Activated CD8-positive, alpha-beta T cell treated with anti-CD3 and anti-CD28 coated beads for 36 hours (primary cell): Measurements from ENCODE around the gene BICRAL. TPM values are rescaled to one million over a fixed set of nuclear protein-coding genes. Genes with fewer than 3 reads are reported as not detected.
A peak's percentile ranks its signal among the peaks of the same experiment; 100 is the strongest.
"Not testable (repeated sequence)": the region's sequence is repeated elsewhere in the genome, so short reads cannot be mapped to it uniquely, and the experiment has no call there.

Experiments used
- ATAC-seq: fragments of 200-7000 bp; cut with Tn5 transposase; one replicate; pipeline ENCODE4 v1.10.0; 2021; ENCODE audit warnings: mild to moderate bottlenecking, moderate library complexity
- CTCF ChIA-PET: fragments of 350-600 bp; sonication (Branson Sonifier 250); formaldehyde crosslinking; loops from one replicate; lab custom pipeline; 2021; ENCODE audit warnings: antibody characterized with exemption; lab: Charles Lee
- POLR2A ChIA-PET: fragments of 350-600 bp; sonication (Branson Sonifier 250); formaldehyde crosslinking; loops from one replicate; lab custom pipeline; 2021; ENCODE audit warnings: antibody characterized with exemption; lab: Charles Lee
- DNase-seq: peaks from one replicate; pipeline ENCODE4 v3.0.0-alpha.2; 2020
- H3K27ac Mint-ChIP-seq: one replicate; pipeline ENCODE4 v1.8.0; 2021; ENCODE audit warnings: mild to moderate bottlenecking, mixed read lengths
- H3K27me3 Mint-ChIP-seq: one replicate; pipeline ENCODE4 v1.8.0; 2021; ENCODE audit warnings: mixed read lengths
- H3K36me3 Mint-ChIP-seq: one replicate; pipeline ENCODE4 v1.8.0; 2021; ENCODE audit warnings: low read depth, mixed read lengths
- H3K4me1 Mint-ChIP-seq: one replicate; pipeline ENCODE4 v1.8.0; 2021; ENCODE audit warnings: low read depth, mixed read lengths
- H3K4me3 Mint-ChIP-seq: one replicate; pipeline ENCODE4 v1.8.0; 2021; ENCODE audit warnings: mild to moderate bottlenecking, moderate library complexity, mixed read lengths
- H3K9me3 Mint-ChIP-seq: one replicate; pipeline ENCODE4 v1.8.0; 2021; ENCODE audit warnings: mixed read lengths
- intact Hi-C: fragments of 100-400 bp; cut with micrococcal nuclease; formaldehyde crosslinking; loops from one replicate; pipeline ENCODE4 v1.10.0; 2022
- total RNA-seq, 2 experiments: library from RNA; stranded (reverse); gene quantifications; one replicate each; pipeline ENCODE4 v1.2.3, GENCODE V29; 2021
- TF ChIP-seq, protein P1 (sequence below): fragments of 200-600 bp; IDR thresholded peaks from one replicate; pipeline ENCODE4 v1.8.0; 2022; ENCODE audit warnings: antibody characterized with exemption, mild to moderate bottlenecking

The BICRAL gene
- total RNA-seq, 2 experiments from 2014 or later, result 9.7 to 9.8 TPM

DNA sequence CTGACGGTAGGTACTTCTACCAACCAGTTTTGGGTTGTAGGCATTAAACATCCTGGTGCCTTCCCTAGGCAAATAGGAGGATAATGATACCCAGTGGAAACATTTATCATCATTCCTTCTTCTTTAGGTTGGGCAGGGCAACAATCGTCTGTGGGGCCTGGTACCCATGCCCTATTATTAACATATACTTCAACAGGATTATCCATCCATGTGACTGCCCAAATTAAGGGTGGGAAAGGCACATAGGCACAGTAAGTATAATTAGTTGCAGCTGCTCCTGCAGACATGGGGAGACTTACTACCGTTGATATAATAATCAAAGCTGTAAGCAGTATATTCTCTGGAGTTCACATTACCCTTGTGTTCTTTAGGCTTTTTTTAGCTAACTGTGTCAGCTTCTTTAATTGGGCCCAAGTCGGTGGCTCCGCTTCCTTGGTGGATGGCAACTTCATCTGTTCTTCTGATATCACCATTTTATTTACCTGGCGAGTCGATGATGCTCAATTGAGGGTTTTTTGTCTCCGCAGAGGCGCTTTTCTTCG, 114.4 kb downstream of the BICRAL start:
- TF ChIP-seq, protein P1, sequence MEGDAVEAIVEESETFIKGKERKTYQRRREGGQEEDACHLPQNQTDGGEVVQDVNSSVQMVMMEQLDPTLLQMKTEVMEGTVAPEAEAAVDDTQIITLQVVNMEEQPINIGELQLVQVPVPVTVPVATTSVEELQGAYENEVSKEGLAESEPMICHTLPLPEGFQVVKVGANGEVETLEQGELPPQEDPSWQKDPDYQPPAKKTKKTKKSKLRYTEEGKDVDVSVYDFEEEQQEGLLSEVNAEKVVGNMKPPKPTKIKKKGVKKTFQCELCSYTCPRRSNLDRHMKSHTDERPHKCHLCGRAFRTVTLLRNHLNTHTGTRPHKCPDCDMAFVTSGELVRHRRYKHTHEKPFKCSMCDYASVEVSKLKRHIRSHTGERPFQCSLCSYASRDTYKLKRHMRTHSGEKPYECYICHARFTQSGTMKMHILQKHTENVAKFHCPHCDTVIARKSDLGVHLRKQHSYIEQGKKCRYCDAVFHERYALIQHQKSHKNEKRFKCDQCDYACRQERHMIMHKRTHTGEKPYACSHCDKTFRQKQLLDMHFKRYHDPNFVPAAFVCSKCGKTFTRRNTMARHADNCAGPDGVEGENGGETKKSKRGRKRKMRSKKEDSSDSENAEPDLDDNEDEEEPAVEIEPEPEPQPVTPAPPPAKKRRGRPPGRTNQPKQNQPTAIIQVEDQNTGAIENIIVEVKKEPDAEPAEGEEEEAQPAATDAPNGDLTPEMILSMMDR, result no peak
- Mint-ChIP-seq H3K27ac (no peak overlapping the region), H3K27me3 (no peaks in the 10 kb centered on the region), H3K9me3 (no peaks in the 10 kb centered on the region), H3K36me3 (no peaks in the 10 kb centered on the region), H3K4me1 (peaks cover 6% of the 10 kb centered on the region), H3K4me3 (no peak overlapping the region)
- ChIA-PET POLR2A (interaction anchor here (1.0 kb wide), 1 partner anchor 18 kb away, joined by 3 read pairs; no protein-coding TSS in a partner anchor), CTCF (interaction anchor here (0.6 to 1.1 kb wide), 4 partner anchors 87 to 234 kb away, joined by 3 to 7 read pairs (median 4); no protein-coding TSS in a partner anchor)
- intact Hi-C loops, result loop anchor here (5.0 kb wide), 1 partner anchor 234 kb away; no protein-coding TSS in a partner anchor
- ATAC-seq (no peak), DNase-seq (no peak)

DNA sequence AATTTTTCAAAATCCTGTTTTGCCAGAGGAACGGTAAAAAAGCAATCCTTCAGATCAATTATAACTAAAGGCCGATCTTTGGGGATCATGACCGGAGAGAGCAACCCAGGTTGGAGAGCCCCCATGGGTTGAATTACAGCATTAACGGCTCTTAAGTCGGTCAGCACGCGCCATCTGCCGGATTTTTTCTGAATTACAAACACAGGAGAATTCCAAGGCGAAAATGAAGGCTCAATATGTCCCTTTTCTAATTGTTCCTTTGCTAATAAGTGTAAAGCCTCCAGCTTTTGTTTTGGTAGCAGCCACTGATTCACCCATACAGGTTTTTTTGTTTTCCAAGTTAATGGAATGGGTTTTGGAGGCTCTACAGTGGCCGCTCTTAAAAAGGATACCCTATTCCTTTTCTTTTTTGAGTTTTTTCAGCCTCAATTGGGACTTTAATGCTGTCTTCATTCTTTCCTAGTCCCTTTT, 117.1 kb downstream of the BICRAL start:
- Mint-ChIP-seq H3K4me1 (peaks cover 14% of the 10 kb centered on the region), H3K4me3 (no peak overlapping the region), H3K36me3 (no peaks in the 10 kb centered on the region), H3K27me3 (no peaks in the 10 kb centered on the region), H3K27ac (no peak overlapping the region), H3K9me3 (no peaks in the 10 kb centered on the region)
- intact Hi-C loops, result loop anchor here (5.0 kb wide), 1 partner anchor 237 kb away; no protein-coding TSS in a partner anchor
- DNase-seq (peak; percentile 87), ATAC-seq (no peak)
- POLR2A ChIA-PET, result interaction anchor here (0.5 kb wide), 1 partner anchor 529 kb away, joined by 4 read pairs; no protein-coding TSS in a partner anchor
- TF ChIP-seq, protein P1, result peak; percentile 95
- CTCF ChIA-PET, result interaction anchor here (0.7 to 1.3 kb wide), 10 partner anchors 9 to 313 kb away, joined by 3 to 8 read pairs (median 3); partner anchors contain the start of gene TBCC

DNA sequence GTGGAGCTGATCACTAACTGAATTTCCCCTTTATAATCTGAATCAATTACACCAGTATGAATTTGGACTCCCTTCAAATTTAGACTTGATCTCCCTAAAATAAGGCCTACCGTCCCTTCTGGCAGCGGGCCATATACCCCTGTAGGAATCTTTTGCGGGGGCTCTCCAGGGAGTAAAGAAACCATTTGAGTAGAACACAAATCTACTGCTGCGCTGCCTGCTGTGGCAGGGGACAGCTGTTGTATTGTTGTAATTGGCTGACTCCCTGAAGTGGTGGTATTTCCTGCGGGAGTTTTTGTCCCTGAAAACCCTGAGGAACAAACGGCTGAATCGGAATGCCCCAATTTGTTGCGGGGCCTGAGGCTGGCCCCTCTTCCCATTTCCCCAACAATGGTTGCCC, 118.0 kb downstream of the BICRAL start:
- Mint-ChIP-seq H3K9me3 (no peaks in the 10 kb centered on the region), H3K4me1 (peaks cover 14% of the 10 kb centered on the region), H3K4me3 (no peak overlapping the region), H3K27me3 (no peaks in the 10 kb centered on the region), H3K27ac (no peak overlapping the region), H3K36me3 (no peaks in the 10 kb centered on the region)
- ChIA-PET POLR2A (interaction anchor here (1.0 kb wide), 1 partner anchor 20 kb away, joined by 3 read pairs; the partner anchor contains the start of gene RPL7L1), CTCF (interaction anchor here (0.6 to 3.3 kb wide), 19 partner anchors 7 to 272 kb away, joined by 3 to 38 read pairs (median 3); partner anchors contain the start of genes CNPY3, PEX6 and RPL7L1)
- DNase-seq (no peak), ATAC-seq (no peak)
- intact Hi-C loops, result loop anchor here (5.0 to 10.0 kb wide), 3 partner anchors 155 to 242 kb away; partner anchors contain the start of genes CUL7, KLC4 and MRPL2
- TF ChIP-seq, protein P1, result no peak

DNA sequence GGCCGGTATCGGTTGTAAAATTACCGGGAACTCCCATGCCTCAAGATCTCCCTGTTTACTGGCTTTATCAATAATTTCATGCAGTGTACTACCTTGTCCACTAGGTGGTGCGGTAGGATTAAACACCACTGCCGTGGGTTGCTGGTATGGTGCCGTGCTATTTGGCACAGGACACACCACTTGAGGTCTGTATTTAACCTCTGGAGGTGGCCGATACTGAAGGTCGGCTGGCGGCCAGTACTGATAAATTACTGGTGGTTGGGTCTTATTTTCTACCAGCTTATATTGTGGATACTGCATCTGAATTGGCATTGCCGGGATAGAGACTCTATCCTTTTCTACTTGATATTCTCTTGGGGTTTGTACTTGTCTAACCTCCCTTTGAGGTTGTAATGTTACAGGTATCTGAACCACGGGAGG, 119.7 kb downstream of the BICRAL start:
- Mint-ChIP-seq H3K27me3 (no peaks in the 10 kb centered on the region), H3K9me3 (no peaks in the 10 kb centered on the region), H3K4me1 (peaks cover 14% of the 10 kb centered on the region), H3K36me3 (no peaks in the 10 kb centered on the region), H3K4me3 (peak overlapping the region; percentile 41), H3K27ac (peak overlapping the region; percentile 13)
- ChIA-PET POLR2A (interaction anchor here (0.6 to 1.5 kb wide), 3 partner anchors 29 to 331 kb away, joined by 3 to 4 read pairs (median 3); no protein-coding TSS in a partner anchor), CTCF (interaction anchor here (0.6 to 3.3 kb wide), 25 partner anchors 9 to 328 kb away, joined by 3 to 38 read pairs (median 4); partner anchors contain the start of genes CNPY3, DNPH1, PEX6 and PPP2R5D)
- TF ChIP-seq, protein P1, result peak; percentile 86
- intact Hi-C loops, result loop anchor here (5.0 to 10.0 kb wide), 2 partner anchors 153 to 241 kb away; partner anchors contain the start of genes CUL7, KLC4 and MRPL2
- DNase-seq (peak; percentile 79), ATAC-seq (peak; percentile 100)

DNA sequence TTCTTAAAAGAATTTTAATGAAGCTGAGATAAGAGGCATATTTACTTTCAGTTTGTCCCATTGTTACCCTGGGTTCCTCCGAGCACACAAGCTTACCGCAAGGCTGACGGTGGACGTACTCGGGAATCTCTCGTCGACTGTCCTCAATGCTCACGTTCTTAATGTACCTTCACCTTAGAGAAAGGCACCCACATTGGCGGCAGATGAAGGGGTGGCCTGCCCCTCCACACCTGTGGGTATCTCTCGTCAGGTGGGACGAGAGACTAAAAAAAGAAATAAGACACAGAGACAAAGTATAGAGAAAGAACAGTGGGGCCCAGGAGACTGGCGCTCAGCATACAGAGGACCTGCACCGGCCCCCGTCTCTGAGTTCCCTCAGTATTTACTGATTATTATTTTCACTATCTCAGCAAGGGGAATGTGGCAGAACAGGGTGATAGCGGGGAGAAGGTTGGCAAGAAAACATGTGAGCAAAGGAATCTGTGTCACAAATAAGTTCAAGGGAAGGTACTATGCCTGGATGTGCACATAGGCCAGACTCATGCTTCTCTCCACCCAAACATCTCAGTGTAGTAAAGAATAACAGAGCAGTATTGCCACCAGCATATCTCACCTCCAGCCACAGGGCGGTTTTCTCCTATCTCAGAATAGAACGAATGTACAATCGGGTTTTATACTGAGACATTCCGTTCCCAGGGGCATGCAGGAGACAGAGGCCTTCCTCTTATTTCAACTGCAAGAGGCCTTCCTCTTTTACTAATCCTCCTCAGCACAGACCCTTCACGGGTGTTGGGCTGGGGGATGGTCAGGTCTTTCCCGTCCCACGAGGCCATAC, 120.8 kb downstream of the BICRAL start:
- peak overlapping the region; percentile 41 for H3K4me3 Mint-ChIP-seq
- POLR2A ChIA-PET, ATAC-seq, H3K36me3 Mint-ChIP-seq, DNase-seq, H3K27me3 Mint-ChIP-seq, H3K9me3 Mint-ChIP-seq: not testable (repeated sequence)
- CTCF ChIA-PET, result interaction anchor here (0.7 to 3.3 kb wide), 13 partner anchors 8 to 240 kb away, joined by 3 to 38 read pairs (median 5); partner anchors contain the start of genes CNPY3, PPP2R5D and RRP36
- H3K4me1 Mint-ChIP-seq, result peaks cover 14% of the 10 kb centered on the region
- intact Hi-C loops, result loop anchor here (5.0 to 10.0 kb wide), 2 partner anchors 152 to 240 kb away; partner anchors contain the start of genes CUL7, KLC4 and MRPL2
- peak overlapping the region; percentile 21 for H3K27ac Mint-ChIP-seq
